ENCODE data around the gene GARIN5B.

GARIN5B gene

GRCh38 chr19:55368701-55369563 lies 5.9 kb upstream of the GARIN5B start:
- no peak for DNase-seq

GRCh38 chr19:55368106-55368505 lies 5.0 kb upstream of the GARIN5B start:
- no peak for DNase-seq

- DNase-seq, result no peak
These were observed 3.7 kb upstream of the GARIN5B start for GRCh38 chr19:55366790-55367189.

- DNase-seq, result no peak
These were observed 2.9 kb upstream of the GARIN5B start for GRCh38 chr19:55365964-55366363.

- no peak for DNase-seq
These were observed 2.2 kb upstream of the GARIN5B start for GRCh38 chr19:55365245-55365644.

GRCh38 chr19:55362174-55362989 lies 678 bp downstream of the GARIN5B start:
- DNase-seq, result no peak

- DNase-seq, result no peak
These were observed 2.2 kb downstream of the GARIN5B start for GRCh38 chr19:55360902-55361301.

GRCh38 chr19:55358943-55359908 lies 3.8 kb downstream of the GARIN5B start:
- DNase-seq, result peak; percentile 63

- DNase-seq, result no peak
These were observed 4.6 kb downstream of the GARIN5B start for GRCh38 chr19:55358493-55358892.

- DNase-seq, result no peak
These were observed 7.7 kb downstream of the GARIN5B start for GRCh38 chr19:55355213-55355821.

- no peak for DNase-seq
These were observed 8.3 kb downstream of the GARIN5B start, which contains the start of gene COX6B2 for GRCh38 chr19:55354698-55355212. COX6B2 (minus strand) TSS chr19:55354719; CDS start chr19:55354521, 198 bp downstream.

GRCh38 chr19:55353803-55354697 lies 9.0 kb downstream of the GARIN5B start:
- peak; percentile 26 for DNase-seq

GRCh38 chr19:55353356-55353802 lies 9.7 kb downstream of the GARIN5B start:
- no peak for DNase-seq

GRCh38 chr19:55352549-55353145 lies 10.4 kb downstream of the GARIN5B start:
- DNase-seq, result no peak

- no peak for DNase-seq
These were observed 11.0 kb downstream of the GARIN5B start for GRCh38 chr19:55352040-55352439.

- no peak for DNase-seq
These were observed 12.3 kb downstream of the GARIN5B start for GRCh38 chr19:55350620-55351315.

GRCh38 chr19:55348317-55349034 lies 14.6 kb downstream of the GARIN5B start:
- no peak for DNase-seq

GRCh38 chr19:55347442-55348009 lies 15.5 kb downstream of the GARIN5B start:
- no peak for DNase-seq

Measured in NCI-H1694 (cell line).